Measurements from ENCODE around the gene ATP23.

GRCh38 chr12:57936513-57936883 is 4.9 kb upstream of the ATP23 start:
- TF ChIP-seq CTCF (IDR thresholded peaks at IDR 0.05; ENCODE audit: low read depth, low read length), result no peak
- TF ChIP-seq POLR2A (IDR thresholded peaks at IDR 0.05; ENCODE audit: extremely low read depth, insufficient read length), result no peak
- no peak for TF ChIP-seq MAX (IDR thresholded peaks at IDR 0.05; ENCODE audit: low read depth, low read length)
- no peak; the same call in 1 of the 2 replicates for TF ChIP-seq MYC (IDR thresholded peaks at IDR 0.05; ENCODE audit: low read depth, low read length)
